HG03097 (cell line): ENCODE measurements around the gene KRR1.

ENCODE experiments used
- ATAC-seq: cut with Tn5 transposase; IDR thresholded peaks from one replicate; pipeline ENCODE4 v1.9.1; 2021; ENCODE audit not compliant: unreplicated experiment, low FRiP score

Gene KRR1

GRCh38 chr12:75511116-75512048 lies at the start of gene KRR1:
Gene KRR1 (minus strand): TSS chr12:75511609. CDS start chr12:75511597, 12 bp downstream.
- ATAC-seq = peak; percentile 98

GRCh38 chr12:75560167-75560566 lies 48.8 kb upstream of the KRR1 start:
- no peak for ATAC-seq

- ATAC-seq = no peak
Measured at GRCh38 chr12:75558287-75558686, 46.9 kb upstream of the KRR1 start.

GRCh38 chr12:75556311-75556899 lies 45.0 kb upstream of the KRR1 start:
- no peak for ATAC-seq

GRCh38 chr12:75554556-75554880 lies 43.1 kb upstream of the KRR1 start:
- ATAC-seq = no peak

GRCh38 chr12:75553836-75554555 lies 42.6 kb upstream of the KRR1 start:
- ATAC-seq = no peak

- ATAC-seq = no peak
Measured at GRCh38 chr12:75553398-75553797, 42.0 kb upstream of the KRR1 start.

GRCh38 chr12:75551477-75551876 lies 40.1 kb upstream of the KRR1 start:
- ATAC-seq = no peak

GRCh38 chr12:75550401-75551240 lies 39.2 kb upstream of the KRR1 start:
- no peak for ATAC-seq

- ATAC-seq = no peak
Measured at GRCh38 chr12:75549989-75550388, 38.6 kb upstream of the KRR1 start.

- no peak for ATAC-seq
Measured at GRCh38 chr12:75548879-75549278, 37.5 kb upstream of the KRR1 start.

- no peak for ATAC-seq
Measured at GRCh38 chr12:75545636-75546035, 34.2 kb upstream of the KRR1 start.

GRCh38 chr12:75543529-75543928 lies 32.1 kb upstream of the KRR1 start:
- ATAC-seq = no peak

GRCh38 chr12:75542942-75543341 lies 31.5 kb upstream of the KRR1 start:
- no peak for ATAC-seq

- ATAC-seq = no peak
Measured at GRCh38 chr12:75539889-75540288, 28.5 kb upstream of the KRR1 start.

- no peak for ATAC-seq
Measured at GRCh38 chr12:75533239-75533638, 21.8 kb upstream of the KRR1 start.

GRCh38 chr12:75529826-75530225 lies 18.4 kb upstream of the KRR1 start:
- no peak for ATAC-seq

- no peak for ATAC-seq
Measured at GRCh38 chr12:75529316-75529715, 17.9 kb upstream of the KRR1 start.

- no peak for ATAC-seq
Measured at GRCh38 chr12:75528692-75529091, 17.3 kb upstream of the KRR1 start.

GRCh38 chr12:75528272-75528671 lies 16.9 kb upstream of the KRR1 start:
- ATAC-seq = no peak
